HepG2 (cell line): Measurements from ENCODE around the gene C5AR2. TPM values are rescaled to one million over a fixed set of nuclear protein-coding genes. Genes with fewer than 3 reads are reported as not detected.

ENCODE experiments used
- AKAP8 ChIP-seq: sonication (generic); formaldehyde crosslinking; IDR thresholded peaks from 2 replicates; pipeline ENCODE4 v1.5.1; 2020; ENCODE audit warnings: mild to moderate bottlenecking, missing genetic modification reagents
- DMAP1 ChIP-seq: IDR thresholded peaks from 2 replicates; pipeline ENCODE4 v1.6.1; 2016
- DMTF1 ChIP-seq: sonication (generic); formaldehyde crosslinking; IDR thresholded peaks from 2 replicates; pipeline ENCODE4 v1.4.0; 2020; ENCODE audit warnings: mild to moderate bottlenecking, missing genetic modification reagents
- GTF2F1 ChIP-seq: fragments of 150-350 bp; IDR thresholded peaks from 2 replicates; pipeline ENCODE4 v1.6.1; 2014; ENCODE audit warnings: low read length
- GZF1 ChIP-seq: sonication (generic); formaldehyde crosslinking; IDR thresholded peaks from 2 replicates; pipeline ENCODE4 v1.5.1; 2020; ENCODE audit warnings: mild to moderate bottlenecking, missing genetic modification reagents
- HMG20A ChIP-seq: IDR thresholded peaks from 2 replicates; pipeline ENCODE4 v1.6.1; 2016; ENCODE audit warnings: borderline replicate concordance
- KDM4B ChIP-seq: sonication (generic); formaldehyde crosslinking; IDR thresholded peaks from 2 replicates; pipeline ENCODE4 v1.4.0; 2020; ENCODE audit warnings: missing genetic modification reagents
- KLF6 ChIP-seq: IDR thresholded peaks from 2 replicates; pipeline ENCODE4 v1.8.0; 2016; ENCODE audit warnings: missing biosample characterization, missing genetic modification reagents
- NCOR1 ChIP-seq: fragments of 200-600 bp; sonication (generic); IDR thresholded peaks from 2 replicates; pipeline ENCODE4 v1.7.0; 2017; ENCODE audit warnings: antibody characterized with exemption, low read length, borderline replicate concordance
- RARA ChIP-seq: IDR thresholded peaks from 2 replicates; pipeline ENCODE4 v1.6.1; 2016; ENCODE audit warnings: missing genetic modification reagents, missing compliant biosample characterization
- SSRP1 ChIP-seq: IDR thresholded peaks from 2 replicates; pipeline ENCODE4 v1.6.1; 2016; ENCODE audit warnings: control low read depth
- ZNF354B ChIP-seq: sonication (generic); formaldehyde crosslinking; IDR thresholded peaks from 2 replicates; pipeline ENCODE4 v1.8.0; 2022; ENCODE audit warnings: mild to moderate bottlenecking, missing genetic modification reagents
- ZNF501 ChIP-seq: sonication (generic); formaldehyde crosslinking; IDR thresholded peaks from 2 replicates; pipeline ENCODE4 v1.5.1; 2020; ENCODE audit warnings: mild to moderate bottlenecking, moderate library complexity, missing genetic modification reagents
- ZNF619 ChIP-seq: sonication (generic); formaldehyde crosslinking; IDR thresholded peaks from 2 replicates; pipeline ENCODE4 v1.4.0; 2020; ENCODE audit warnings: mild to moderate bottlenecking, missing genetic modification reagents
- ZNF7 ChIP-seq: IDR thresholded peaks from 2 replicates; pipeline ENCODE4 v1.6.1; 2016; ENCODE audit warnings: missing biosample characterization, missing genetic modification reagents
- polyA plus RNA-seq, 8 experiments: library from polyadenylated mRNA; depleted of rRNA in 3 of 8; stranded (reverse) in 7 of 8; unstranded in 1 of 8; fragments of >200 nt; fragmentation: Illumina TruSeq in 4 of 8; extraction: Trizol in 4 of 8; gene quantifications; 2 replicates each; pipeline versions ENCODE4 v1.2.1 to v1.2.3, GENCODE V29; 2011 to 2016; ENCODE audit warnings: low read depth in 4 of 8, missing spikeins in 1 of 8, mixed read lengths in 1 of 8; ENCODE audit not compliant: insufficient read depth in 1 of 8
- total RNA-seq, 5 experiments: library from RNA; depleted of rRNA; stranded (reverse); fragments of >200 nt; fragmentation: Illumina TruSeq; extraction: Trizol; gene quantifications; 2 replicates each; pipeline ENCODE4 v1.2.3, GENCODE V29; 2016; ENCODE audit warnings: low read depth in 1 of 5
- TF ChIP-seq, protein P1 (sequence below): conservative IDR thresholded peaks from 2 replicates; pipeline ENCODE4 v1.6.1; 2018; ENCODE audit warnings: missing genetic modification reagents
- TF ChIP-seq, protein P2 (sequence below): sonication (generic); formaldehyde crosslinking; IDR thresholded peaks from 2 replicates; pipeline ENCODE4 v1.8.0; 2022; ENCODE audit warnings: missing genetic modification reagents, mild to moderate bottlenecking, inconsistent platforms, borderline replicate concordance
- TF ChIP-seq, protein P3 (sequence below): sonication (generic); formaldehyde crosslinking; IDR thresholded peaks from 2 replicates; pipeline ENCODE4 v1.5.0; 2020; ENCODE audit warnings: mild to moderate bottlenecking, missing genetic modification reagents
- TF ChIP-seq, protein P4 (sequence below): IDR thresholded peaks from 2 replicates; pipeline ENCODE4 v1.6.1; 2016; ENCODE audit warnings: missing genetic modification reagents, missing compliant biosample characterization
- TF ChIP-seq, protein P5 (sequence below): sonication (generic); formaldehyde crosslinking; IDR thresholded peaks from 2 replicates; pipeline ENCODE4 v1.4.0; 2020; ENCODE audit warnings: missing genetic modification reagents, borderline replicate concordance

Gene C5AR2
- total and polyA plus RNA-seq, 2 of the 13 experiments (the other 11 are each of a cell fraction or from before 2014, with no cell fraction given): 0.09 to 0.24 TPM

DNA sequence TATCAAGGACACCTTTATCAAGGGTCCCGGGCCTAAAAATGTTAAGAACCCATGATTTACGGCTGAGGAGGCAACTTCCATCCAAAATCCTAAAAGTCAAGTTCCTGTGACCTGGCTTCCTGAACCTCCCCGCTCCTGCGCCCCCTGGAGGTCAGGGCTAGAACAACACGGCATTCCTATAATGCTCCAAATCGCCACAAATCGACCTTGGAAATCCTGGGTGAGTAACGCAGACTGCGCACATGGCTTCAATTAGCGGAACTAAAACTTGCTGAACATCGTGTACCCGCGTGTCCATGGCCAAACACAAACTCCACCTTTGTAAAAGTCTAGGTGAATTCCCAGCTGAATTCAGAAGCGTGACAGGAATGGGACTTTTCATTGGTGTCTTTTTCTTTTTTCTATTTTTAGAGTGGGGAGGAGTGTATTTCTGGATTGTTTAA lies 26.6 kb upstream of the C5AR2 start (continued):
- no peak for TF ChIP-seq GTF2F1
- TF ChIP-seq, protein P1, sequence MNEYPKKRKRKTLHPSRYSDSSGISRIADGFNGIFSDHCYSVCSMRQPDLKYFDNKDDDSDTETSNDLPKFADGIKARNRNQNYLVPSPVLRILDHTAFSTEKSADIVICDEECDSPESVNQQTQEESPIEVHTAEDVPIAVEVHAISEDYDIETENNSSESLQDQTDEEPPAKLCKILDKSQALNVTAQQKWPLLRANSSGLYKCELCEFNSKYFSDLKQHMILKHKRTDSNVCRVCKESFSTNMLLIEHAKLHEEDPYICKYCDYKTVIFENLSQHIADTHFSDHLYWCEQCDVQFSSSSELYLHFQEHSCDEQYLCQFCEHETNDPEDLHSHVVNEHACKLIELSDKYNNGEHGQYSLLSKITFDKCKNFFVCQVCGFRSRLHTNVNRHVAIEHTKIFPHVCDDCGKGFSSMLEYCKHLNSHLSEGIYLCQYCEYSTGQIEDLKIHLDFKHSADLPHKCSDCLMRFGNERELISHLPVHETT (CRISPR knock-in tag): no peak
- TF ChIP-seq AKAP8: no peak
- TF ChIP-seq DMTF1 (CRISPR knock-in tag): no peak
- no peak for TF ChIP-seq SSRP1 (CRISPR knock-in tag)
- peak; percentile 45; the same call in 1 of the 2 replicates for TF ChIP-seq DMAP1 (CRISPR knock-in tag)
- no peak for TF ChIP-seq ZNF619
- no peak; the same call in 1 of the 2 replicates for TF ChIP-seq KLF6 (CRISPR knock-in tag)
- TF ChIP-seq, protein P2, sequence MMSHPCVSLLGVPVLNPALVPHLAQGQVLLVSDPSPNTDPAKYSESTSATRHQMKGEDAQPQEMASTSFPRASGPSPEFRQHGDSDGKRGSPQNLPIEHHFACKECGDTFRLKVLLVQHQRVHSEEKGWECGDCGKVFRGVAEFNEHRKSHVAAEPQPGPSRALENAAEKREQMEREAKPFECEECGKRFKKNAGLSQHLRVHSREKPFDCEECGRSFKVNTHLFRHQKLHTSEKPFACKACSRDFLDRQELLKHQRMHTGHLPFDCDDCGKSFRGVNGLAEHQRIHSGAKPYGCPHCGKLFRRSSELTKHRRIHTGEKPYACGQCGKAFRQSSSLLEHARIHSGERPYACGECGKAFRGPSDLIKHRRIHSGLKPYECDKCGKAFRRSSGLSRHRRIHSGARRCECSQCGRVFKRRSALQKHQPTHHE (CRISPR knock-in tag): no peak
- TF ChIP-seq, protein P3, sequence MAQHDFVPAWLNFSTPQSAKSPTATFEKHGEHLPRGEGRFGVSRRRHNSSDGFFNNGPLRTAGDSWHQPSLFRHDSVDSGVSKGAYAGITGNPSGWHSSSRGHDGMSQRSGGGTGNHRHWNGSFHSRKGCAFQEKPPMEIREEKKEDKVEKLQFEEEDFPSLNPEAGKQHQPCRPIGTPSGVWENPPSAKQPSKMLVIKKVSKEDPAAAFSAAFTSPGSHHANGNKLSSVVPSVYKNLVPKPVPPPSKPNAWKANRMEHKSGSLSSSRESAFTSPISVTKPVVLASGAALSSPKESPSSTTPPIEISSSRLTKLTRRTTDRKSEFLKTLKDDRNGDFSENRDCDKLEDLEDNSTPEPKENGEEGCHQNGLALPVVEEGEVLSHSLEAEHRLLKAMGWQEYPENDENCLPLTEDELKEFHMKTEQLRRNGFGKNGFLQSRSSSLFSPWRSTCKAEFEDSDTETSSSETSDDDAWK (CRISPR knock-in tag): no peak
- TF ChIP-seq ZNF501: peak; percentile 71
- 0 out of 2 replicates have a peak, but pooled peaks have one; percentile 31 for TF ChIP-seq RARA
- TF ChIP-seq HMG20A: peak; percentile 53; the same call in 1 of the 2 replicates
- TF ChIP-seq GZF1 (CRISPR knock-in tag): no peak
- no peak for TF ChIP-seq KDM4B (CRISPR knock-in tag)
- TF ChIP-seq NCOR1: no peak
- TF ChIP-seq, protein P4, sequence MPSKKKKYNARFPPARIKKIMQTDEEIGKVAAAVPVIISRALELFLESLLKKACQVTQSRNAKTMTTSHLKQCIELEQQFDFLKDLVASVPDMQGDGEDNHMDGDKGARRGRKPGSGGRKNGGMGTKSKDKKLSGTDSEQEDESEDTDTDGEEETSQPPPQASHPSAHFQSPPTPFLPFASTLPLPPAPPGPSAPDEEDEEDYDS (CRISPR knock-in tag): 0 out of 2 replicates have a peak, but pooled peaks have one; percentile 21
- TF ChIP-seq, protein P5, sequence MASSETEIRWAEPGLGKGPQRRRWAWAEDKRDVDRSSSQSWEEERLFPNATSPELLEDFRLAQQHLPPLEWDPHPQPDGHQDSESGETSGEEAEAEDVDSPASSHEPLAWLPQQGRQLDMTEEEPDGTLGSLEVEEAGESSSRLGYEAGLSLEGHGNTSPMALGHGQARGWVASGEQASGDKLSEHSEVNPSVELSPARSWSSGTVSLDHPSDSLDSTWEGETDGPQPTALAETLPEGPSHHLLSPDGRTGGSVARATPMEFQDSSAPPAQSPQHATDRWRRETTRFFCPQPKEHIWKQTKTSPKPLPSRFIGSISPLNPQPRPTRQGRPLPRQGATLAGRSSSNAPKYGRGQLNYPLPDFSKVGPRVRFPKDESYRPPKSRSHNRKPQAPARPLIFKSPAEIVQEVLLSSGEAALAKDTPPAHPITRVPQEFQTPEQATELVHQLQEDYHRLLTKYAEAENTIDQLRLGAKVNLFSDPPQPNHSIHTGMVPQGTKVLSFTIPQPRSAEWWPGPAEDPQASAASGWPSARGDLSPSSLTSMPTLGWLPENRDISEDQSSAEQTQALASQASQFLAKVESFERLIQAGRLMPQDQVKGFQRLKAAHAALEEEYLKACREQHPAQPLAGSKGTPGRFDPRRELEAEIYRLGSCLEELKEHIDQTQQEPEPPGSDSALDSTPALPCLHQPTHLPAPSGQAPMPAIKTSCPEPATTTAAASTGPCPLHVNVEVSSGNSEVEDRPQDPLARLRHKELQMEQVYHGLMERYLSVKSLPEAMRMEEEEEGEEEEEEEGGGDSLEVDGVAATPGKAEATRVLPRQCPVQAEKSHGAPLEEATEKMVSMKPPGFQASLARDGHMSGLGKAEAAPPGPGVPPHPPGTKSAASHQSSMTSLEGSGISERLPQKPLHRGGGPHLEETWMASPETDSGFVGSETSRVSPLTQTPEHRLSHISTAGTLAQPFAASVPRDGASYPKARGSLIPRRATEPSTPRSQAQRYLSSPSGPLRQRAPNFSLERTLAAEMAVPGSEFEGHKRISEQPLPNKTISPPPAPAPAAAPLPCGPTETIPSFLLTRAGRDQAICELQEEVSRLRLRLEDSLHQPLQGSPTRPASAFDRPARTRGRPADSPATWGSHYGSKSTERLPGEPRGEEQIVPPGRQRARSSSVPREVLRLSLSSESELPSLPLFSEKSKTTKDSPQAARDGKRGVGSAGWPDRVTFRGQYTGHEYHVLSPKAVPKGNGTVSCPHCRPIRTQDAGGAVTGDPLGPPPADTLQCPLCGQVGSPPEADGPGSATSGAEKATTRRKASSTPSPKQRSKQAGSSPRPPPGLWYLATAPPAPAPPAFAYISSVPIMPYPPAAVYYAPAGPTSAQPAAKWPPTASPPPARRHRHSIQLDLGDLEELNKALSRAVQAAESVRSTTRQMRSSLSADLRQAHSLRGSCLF (CRISPR knock-in tag): no peak
- TF ChIP-seq ZNF7: no peak
- TF ChIP-seq ZNF354B (CRISPR knock-in tag): no peak
